Panc1 (cell line): Measurements from ENCODE around the gene PRAC1. TPM values are rescaled to one million over a fixed set of nuclear protein-coding genes. Genes with fewer than 3 reads are reported as not detected.

Experiments
- ATAC-seq: fragments of 200-7000 bp; cut with Tn5 transposase; 2 replicates; pipeline ENCODE4 v1.9.1; 2020; ENCODE audit warnings: mild to moderate bottlenecking, moderate library complexity
- BruUV-seq: library from RNA; stranded (reverse); fragments of 400-500 nt; replicated peaks from 2 replicates; lab custom pipeline; 2021; lab: Mats Ljungman, UMichigan
- CTCF ChIA-PET: fragments of 300-600 bp; sonication (Branson Sonifier 250); formaldehyde crosslinking; loops from one replicate; lab custom pipeline; 2022; ENCODE audit warnings: antibody characterized with exemption; lab: Charles Lee
- POLR2A ChIA-PET: fragments of 300-600 bp; sonication (Branson Sonifier 250); formaldehyde crosslinking; loops from one replicate; lab custom pipeline; 2022; ENCODE audit warnings: antibody characterized with exemption; lab: Charles Lee
- DNase-seq: peaks from one replicate; pipeline ENCODE4 v3.0.0-alpha.2; 2010; ENCODE audit warnings: low read depth, low spot score
- H3K27ac ChIP-seq: 2 replicates; pipeline ENCODE4 v1.5.1; 2011; ENCODE audit warnings: mild to moderate bottlenecking, low read length, inconsistent platforms
- H3K27me3 ChIP-seq: fragments of 200-500 bp; sonication (Bioruptor generic); 2 replicates; pipeline ENCODE4 v1.6.0; 2014; ENCODE audit warnings: low read length, inconsistent platforms; ENCODE audit not compliant: control insufficient read depth, insufficient read depth
- H3K36me3 ChIP-seq: fragments of 200-500 bp; sonication (Bioruptor generic); 2 replicates; pipeline ENCODE4 v1.5.1; 2014; ENCODE audit warnings: inconsistent platforms, mild to moderate bottlenecking, low read length, moderate library complexity; ENCODE audit not compliant: control insufficient read depth, insufficient read depth
- H3K4me1 ChIP-seq: 2 replicates; pipeline ENCODE4 v1.5.1; 2011; ENCODE audit warnings: inconsistent platforms, mild to moderate bottlenecking, low read length, moderate library complexity; ENCODE audit not compliant: control insufficient read depth, insufficient read depth
- H3K4me3 ChIP-seq, 2 experiments: 2 replicates each; pipeline ENCODE4 v1.5.1; 2011 to 2012; ENCODE audit warnings: low read depth in 2 of 2, low read length in 2 of 2, mild to moderate bottlenecking in 2 of 2, inconsistent platforms in 1 of 2, moderate library complexity in 1 of 2
- H3K9me3 ChIP-seq: fragments of 200-500 bp; sonication (Bioruptor generic); 2 replicates; pipeline ENCODE4 v1.5.1; 2014; ENCODE audit warnings: low read depth, mild to moderate bottlenecking, inconsistent platforms, low read length, moderate library complexity; ENCODE audit not compliant: control insufficient read depth, insufficient read depth
- CTCF ChIP-seq: fragments of 450-650 bp; IDR thresholded peaks from 2 replicates; pipeline ENCODE4 v1.5.1; 2017; ENCODE audit warnings: mild to moderate bottlenecking
- POLR2AphosphoS5 ChIP-seq: IDR thresholded peaks from 2 replicates; pipeline ENCODE4 v1.6.1; 2012; ENCODE audit warnings: mild to moderate bottlenecking, low read depth, low read length, moderate library complexity
- REST ChIP-seq, 2 experiments: IDR thresholded peaks; 2 replicates each; pipeline ENCODE4 v1.6.1; 2011 to 2012; ENCODE audit warnings: low read depth in 2 of 2, control low read depth in 1 of 2, low read length in 1 of 2, mild to moderate bottlenecking in 1 of 2, moderate library complexity in 1 of 2; ENCODE audit not compliant: insufficient read depth in 1 of 2
- SIN3A ChIP-seq: IDR thresholded peaks from 2 replicates; pipeline ENCODE4 v1.6.1; 2012; ENCODE audit warnings: low read depth, mild to moderate bottlenecking, low read length, moderate library complexity, borderline replicate concordance; ENCODE audit not compliant: insufficient read depth
- TCF7L2 ChIP-seq: IDR thresholded peaks from 2 replicates; pipeline ENCODE4 v1.6.1; 2011; ENCODE audit warnings: mild to moderate bottlenecking, low read depth, low read length, inconsistent platforms
- in situ Hi-C: cut with HindIII; loops from 2 replicates; pipeline ENCODE4 v1.10.0; 2016; ENCODE audit warnings: low sequenced_read_pairs, low pct_unique_long_range_greater_than_20kb
- intact Hi-C: fragments of 100-400 bp; cut with micrococcal nuclease; formaldehyde crosslinking; loops from one replicate; pipeline ENCODE4 v1.10.0; 2022; ENCODE audit not compliant: unreplicated experiment
- total RNA-seq: library from RNA; stranded (reverse); gene quantifications from one replicate; pipeline ENCODE4 v1.2.1, GENCODE V29; 2021; ENCODE audit not compliant: unreplicated experiment

PRAC1 gene
- total RNA-seq, 1 experiment from 2014 or later, result not detected

- intact Hi-C loops (no loop called here), in situ Hi-C loops (no loop called here)
- H3K36me3 ChIP-seq, result no peaks in the 10 kb centered on the region
- H3K9me3 ChIP-seq, result no peaks in the 10 kb centered on the region
- POLR2A ChIA-PET, result no interaction called here
- no peak for DNase-seq
- no peak for ATAC-seq
- no peaks in the 10 kb centered on the region for H3K27me3 ChIP-seq
- no peaks in the 10 kb centered on the region for H3K4me1 ChIP-seq
- no peak overlapping the region for H3K4me3 ChIP-seq
- H3K27ac ChIP-seq, result no peak overlapping the region
- CTCF ChIA-PET, result interaction anchor here (0.7 kb wide), 1 partner anchor 12 kb away, joined by 7 read pairs; no protein-coding TSS in a partner anchor
- BruUV-seq, result no TSS peak
- no peak for TF ChIP-seq SIN3A
- TF ChIP-seq POLR2AphosphoS5, result no peak
- no peak for TF ChIP-seq REST (IDR thresholded peaks at IDR 0.05; ENCODE audit: insufficient read depth in 1 of 2, low read depth in 2 of 2, low read length in 1 of 2)
Measured at GRCh38 chr17:48693178-48693577, 29.1 kb downstream of the PRAC1 start.

- no TSS peak for BruUV-seq
- in situ Hi-C loops, result no loop called here
- no peaks in the 10 kb centered on the region for H3K9me3 ChIP-seq
- ATAC-seq (no peak), DNase-seq (no peak)
- H3K27me3 ChIP-seq, result no peaks in the 10 kb centered on the region
- POLR2A ChIA-PET, result no interaction called here
- CTCF ChIA-PET, result no interaction called here
- TF ChIP-seq TCF7L2, result no peak
- no peak for TF ChIP-seq SIN3A
- TF ChIP-seq CTCF, result no peak
- no peak for TF ChIP-seq POLR2AphosphoS5
- H3K36me3 ChIP-seq, result no peaks in the 10 kb centered on the region
- no peak overlapping the region for H3K27ac ChIP-seq
- intact Hi-C loops, result no loop called here
- no peaks in the 10 kb centered on the region for H3K4me1 ChIP-seq
- H3K4me3 ChIP-seq, result no peak overlapping the region
Measured at GRCh38 chr17:48692049-48692448, 30.3 kb downstream of the PRAC1 start.

- H3K4me1 ChIP-seq, result no peaks in the 10 kb centered on the region
- H3K27me3 ChIP-seq, result no peaks in the 10 kb centered on the region
- no TSS peak for BruUV-seq
- H3K36me3 ChIP-seq, result no peaks in the 10 kb centered on the region
- no peak overlapping the region for H3K27ac ChIP-seq
- no peak for DNase-seq
- intact Hi-C loops (no loop called here), in situ Hi-C loops (no loop called here)
- CTCF ChIA-PET, result interaction anchor here (0.7 kb wide), 1 partner anchor 47 kb away, joined by 4 read pairs; no protein-coding TSS in a partner anchor
- H3K9me3 ChIP-seq, result no peaks in the 10 kb centered on the region
- no peak for ATAC-seq
- no peak overlapping the region for H3K4me3 ChIP-seq
- POLR2A ChIA-PET, result no interaction called here
- TF ChIP-seq REST (IDR thresholded peaks at IDR 0.05; ENCODE audit: insufficient read depth in 1 of 2, low read depth in 2 of 2, low read length in 1 of 2), result no peak
- no peak for TF ChIP-seq POLR2AphosphoS5
- TF ChIP-seq SIN3A, result no peak
- no peak for TF ChIP-seq TCF7L2
- TF ChIP-seq CTCF, result no peak
Measured at GRCh38 chr17:48690655-48691054, 31.7 kb downstream of the PRAC1 start.
